C4-2B (cell line): ENCODE results near the gene FZD10.

Experiments used
- ZFX ChIP-seq: fragments of 450-650 bp; IDR thresholded peaks from 2 replicates; pipeline ENCODE4 v1.6.1; 2017
- TF ChIP-seq, protein P1 (sequence below): fragments of 450-650 bp; conservative IDR thresholded peaks from 2 replicates; pipeline ENCODE4 v1.5.1; 2017; ENCODE audit warnings: mild to moderate bottlenecking

DNA sequence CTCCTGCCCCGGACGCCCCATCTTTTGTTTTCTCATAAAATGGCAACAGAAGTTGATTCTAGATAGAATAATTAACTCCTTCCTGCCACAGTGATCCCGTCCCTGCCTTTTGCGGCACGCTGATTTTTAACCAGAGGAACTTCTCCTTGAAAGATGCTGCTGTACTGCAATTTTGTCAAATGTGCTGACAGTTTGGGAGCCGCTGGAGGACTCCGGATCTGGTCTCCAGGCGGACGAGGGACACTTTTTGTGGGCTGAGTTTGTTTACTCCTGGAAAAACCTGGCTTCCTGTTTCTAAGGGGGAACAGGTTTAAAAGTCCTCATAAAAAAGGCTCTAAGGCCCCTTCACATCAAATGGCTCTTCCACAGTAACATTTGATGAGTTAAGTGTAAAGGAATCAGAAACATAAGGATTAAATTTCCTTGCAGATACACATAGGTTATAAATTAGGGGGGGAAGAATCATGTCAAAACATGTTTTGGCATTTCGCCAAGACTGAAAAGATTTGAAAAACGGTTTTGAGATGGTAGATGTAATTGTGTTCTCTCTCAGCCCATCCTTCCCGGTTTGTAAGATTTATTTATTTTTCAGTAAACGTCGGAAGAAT lies 15.5 kb downstream of the FZD10 start:
- TF ChIP-seq, protein P1, sequence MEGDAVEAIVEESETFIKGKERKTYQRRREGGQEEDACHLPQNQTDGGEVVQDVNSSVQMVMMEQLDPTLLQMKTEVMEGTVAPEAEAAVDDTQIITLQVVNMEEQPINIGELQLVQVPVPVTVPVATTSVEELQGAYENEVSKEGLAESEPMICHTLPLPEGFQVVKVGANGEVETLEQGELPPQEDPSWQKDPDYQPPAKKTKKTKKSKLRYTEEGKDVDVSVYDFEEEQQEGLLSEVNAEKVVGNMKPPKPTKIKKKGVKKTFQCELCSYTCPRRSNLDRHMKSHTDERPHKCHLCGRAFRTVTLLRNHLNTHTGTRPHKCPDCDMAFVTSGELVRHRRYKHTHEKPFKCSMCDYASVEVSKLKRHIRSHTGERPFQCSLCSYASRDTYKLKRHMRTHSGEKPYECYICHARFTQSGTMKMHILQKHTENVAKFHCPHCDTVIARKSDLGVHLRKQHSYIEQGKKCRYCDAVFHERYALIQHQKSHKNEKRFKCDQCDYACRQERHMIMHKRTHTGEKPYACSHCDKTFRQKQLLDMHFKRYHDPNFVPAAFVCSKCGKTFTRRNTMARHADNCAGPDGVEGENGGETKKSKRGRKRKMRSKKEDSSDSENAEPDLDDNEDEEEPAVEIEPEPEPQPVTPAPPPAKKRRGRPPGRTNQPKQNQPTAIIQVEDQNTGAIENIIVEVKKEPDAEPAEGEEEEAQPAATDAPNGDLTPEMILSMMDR, result no peak
- no peak for TF ChIP-seq ZFX
